ENCODE results near the gene C5orf63.
A peak's percentile ranks its signal among the peaks of the same experiment; 100 is the strongest.

The C5orf63 gene

GRCh38 chr5:127014573-127014972 lies 58.7 kb downstream of the C5orf63 start:
- no peak for ATAC-seq
- TF ChIP-seq PPARA (CRISPR knock-in tag; IDR thresholded peaks at IDR 0.05; ENCODE audit: borderline replicate concordance) (no peak), ZNF8 (CRISPR knock-in tag; IDR thresholded peaks at IDR 0.05) (0 out of 2 replicates have a peak, but pooled peaks have one; percentile 61)

- TF ChIP-seq RARB (CRISPR knock-in tag; IDR thresholded peaks at IDR 0.05) (no peak), TCF4 (CRISPR knock-in tag; IDR thresholded peaks at IDR 0.05; ENCODE audit: borderline replicate concordance) (no peak), ESRRG (CRISPR knock-in tag; IDR thresholded peaks at IDR 0.05) (no peak), CREB5 (CRISPR knock-in tag; IDR thresholded peaks at IDR 0.05; ENCODE audit: low read depth) (no peak), SNAI2 (CRISPR knock-in tag; IDR thresholded peaks at IDR 0.05) (no peak), ZNF70 (CRISPR knock-in tag; IDR thresholded peaks at IDR 0.05) (no peak), ISL1 (CRISPR knock-in tag; IDR thresholded peaks at IDR 0.05) (no peak), PATZ1 (CRISPR knock-in tag; IDR thresholded peaks at IDR 0.05; ENCODE audit: borderline replicate concordance) (no peak), ZNF565 (CRISPR knock-in tag; conservative IDR thresholded peaks at IDR 0.05; ENCODE audit: low read depth) (no peak), POU6F1 (CRISPR knock-in tag; IDR thresholded peaks at IDR 0.05; ENCODE audit: borderline replicate concordance, low read depth) (no peak), CSRNP3 (CRISPR knock-in tag; IDR thresholded peaks at IDR 0.05) (no peak), TOX (CRISPR knock-in tag; IDR thresholded peaks at IDR 0.05; ENCODE audit: borderline replicate concordance) (no peak), GLIS3 (CRISPR knock-in tag; IDR thresholded peaks at IDR 0.05) (no peak), ZNF8 (CRISPR knock-in tag; IDR thresholded peaks at IDR 0.05) (no peak), BACH2 (CRISPR knock-in tag; IDR thresholded peaks at IDR 0.05; ENCODE audit: borderline replicate concordance) (no peak), ARNTL (CRISPR knock-in tag; IDR thresholded peaks at IDR 0.05; ENCODE audit: borderline replicate concordance, low read depth) (no peak), CSDC2 (CRISPR knock-in tag; IDR thresholded peaks at IDR 0.05) (no peak)
- ATAC-seq: no peak; the same call in 2 of the 3 replicates
These were observed 59.9 kb downstream of the C5orf63 start for GRCh38 chr5:127013407-127013806.

GRCh38 chr5:127012916-127013315 lies 60.4 kb downstream of the C5orf63 start:
- no peak for TF ChIP-seq ZFP30 (CRISPR knock-in tag; IDR thresholded peaks at IDR 0.05)
- no peak for TF ChIP-seq POU6F1 (CRISPR knock-in tag; IDR thresholded peaks at IDR 0.05; ENCODE audit: borderline replicate concordance, low read depth)
- TF ChIP-seq OSR1 (CRISPR knock-in tag; IDR thresholded peaks at IDR 0.05): no peak
- TF ChIP-seq PPARA (CRISPR knock-in tag; IDR thresholded peaks at IDR 0.05; ENCODE audit: borderline replicate concordance): no peak
- no peak for TF ChIP-seq CSDC2 (CRISPR knock-in tag; IDR thresholded peaks at IDR 0.05)
- TF ChIP-seq ZNF565 (CRISPR knock-in tag; conservative IDR thresholded peaks at IDR 0.05; ENCODE audit: low read depth): no peak
- TF ChIP-seq TOX (CRISPR knock-in tag; IDR thresholded peaks at IDR 0.05; ENCODE audit: borderline replicate concordance): no peak
- no peak for TF ChIP-seq TCF4 (CRISPR knock-in tag; IDR thresholded peaks at IDR 0.05; ENCODE audit: borderline replicate concordance)
- TF ChIP-seq TSHZ2 (CRISPR knock-in tag; IDR thresholded peaks at IDR 0.05): no peak
- TF ChIP-seq CREB5 (CRISPR knock-in tag; IDR thresholded peaks at IDR 0.05; ENCODE audit: low read depth): no peak
- TF ChIP-seq GLIS3 (CRISPR knock-in tag; IDR thresholded peaks at IDR 0.05): no peak
- TF ChIP-seq SNAI2 (CRISPR knock-in tag; IDR thresholded peaks at IDR 0.05): no peak
- no peak for TF ChIP-seq ZNF8 (CRISPR knock-in tag; IDR thresholded peaks at IDR 0.05)
- peak; percentile 71 for ATAC-seq
